Measurements from ENCODE around the gene GPR152. TPM values are rescaled to one million over a fixed set of nuclear protein-coding genes. Genes with fewer than 3 reads are reported as not detected.
A peak's percentile ranks its signal among the peaks of the same experiment; 100 is the strongest.

Gene GPR152
- polyA plus RNA-seq, 2 of the 4 experiments (the other 2 are of a cell fraction), result not detected

GRCh38 chr11:67445515-67445914 lies 7.0 kb downstream of the GPR152 start:
- Histone ChIP-seq H3K9me3 (no peaks in the 10 kb centered on the region), H3K27ac (no peak overlapping the region), H3K4me3 (no peak overlapping the region), H3K4me1 (peaks cover 12% of the 10 kb centered on the region), H3K4me2 (no peak overlapping the region)
- TF ChIP-seq PHF8 (IDR thresholded peaks at IDR 0.05; ENCODE audit: borderline replicate concordance, low read depth) (no peak), BHLHE40 (IDR thresholded peaks at IDR 0.05; ENCODE audit: low read depth, low read length) (no peak), REST (IDR thresholded peaks at IDR 0.05) (no peak), KDM5A (IDR thresholded peaks at IDR 0.05) (no peak)
- ChIA-PET POLR2A (no interaction called here), CTCF (interaction anchor here (1.0 to 1.5 kb wide), 2 partner anchors 15 to 22 kb away, joined by 3 to 4 read pairs; no protein-coding TSS in a partner anchor)
- 85% methylated on average over 5 of the region's 5 CpGs for WGBS (ENCODE audit: missing lambda C conversion rate)
- FAIRE-seq (no peak), ATAC-seq (no peak), DNase-seq (ENCODE audit: low read depth in 1 of 2, low spot score in 1 of 2) (no peak)

GRCh38 chr11:67442504-67443404 lies 9.8 kb downstream of the GPR152 start:
- POLR2A ChIA-PET, result interaction anchor here (0.6 kb wide), 1 partner anchor 26 kb away, joined by 4 read pairs; the partner anchor contains the start of gene TMEM134
- no peak for FAIRE-seq

GRCh38 chr11:67441731-67442351 lies 10.7 kb downstream of the GPR152 start:
- H3K4me2 ChIP-seq, result peak overlapping the region; percentile 95; the same call in 1 of the 3 replicates
- no peak for TF ChIP-seq HOXB13 (CRISPR knock-in tag; IDR thresholded peaks at IDR 0.05; ENCODE audit: low read depth)
- TF ChIP-seq RCOR1 (IDR thresholded peaks at IDR 0.05; ENCODE audit: low read depth, low read length), result no peak
- no peak for TF ChIP-seq HES2 (IDR thresholded peaks at IDR 0.05)
- no peak for TF ChIP-seq NR3C1 (IDR thresholded peaks at IDR 0.05)
- TF ChIP-seq NPAS2 (CRISPR knock-in tag; IDR thresholded peaks at IDR 0.05; ENCODE audit: borderline replicate concordance), result no peak
- no peak for TF ChIP-seq TFCP2L1 (CRISPR knock-in tag; IDR thresholded peaks at IDR 0.05)
- TF ChIP-seq CHD4 (IDR thresholded peaks at IDR 0.05; ENCODE audit: borderline replicate concordance), result no peak
- TF ChIP-seq TP53 (CRISPR knock-in tag; IDR thresholded peaks at IDR 0.05), result no peak
- no peak for TF ChIP-seq ESRRA (IDR thresholded peaks at IDR 0.05; ENCODE audit: borderline replicate concordance, low read length)
- no peak for TF ChIP-seq BHLHE40 (IDR thresholded peaks at IDR 0.05; ENCODE audit: low read depth, low read length)
- TF ChIP-seq KDM1A (IDR thresholded peaks at IDR 0.05; ENCODE audit: low read depth), result no peak
- TF ChIP-seq FOSB (CRISPR knock-in tag; IDR thresholded peaks at IDR 0.05), result no peak
- no peak overlapping the region for H3K4me3 ChIP-seq
- H3K27ac ChIP-seq, result no peak overlapping the region
- WGBS (ENCODE audit: missing lambda C conversion rate), result 89% methylated on average over 24 of the region's 28 CpGs
- POLR2A ChIA-PET, result interaction anchor here (1.2 to 1.6 kb wide), 2 partner anchors 13 to 27 kb away, joined by 3 to 5 read pairs; partner anchors contain the start of gene RPS6KB2
- H3K9me3 ChIP-seq, result no peaks in the 10 kb centered on the region
- peaks cover 16% of the 10 kb centered on the region for H3K4me1 ChIP-seq
- no peak for FAIRE-seq
- no peak for ATAC-seq
- CTCF ChIA-PET, result interaction anchor here (1.3 to 1.5 kb wide), 2 partner anchors 23 kb away, joined by 4 read pairs; no protein-coding TSS in a partner anchor
- no peak for DNase-seq (ENCODE audit: low read depth in 1 of 2, low spot score in 1 of 2)

More at GRCh38 chr11:67442504-67443404, 9.8 kb downstream of the GPR152 start:
- WGBS (ENCODE audit: missing lambda C conversion rate), result 53% methylated on average over 27 of the region's 45 CpGs
- ATAC-seq (peak; percentile 11 to 22; a peak in 5 of 6 replicates), DNase-seq (ENCODE audit: low read depth in 1 of 2, low spot score in 1 of 2) (no peak)
- peak overlapping the region; percentile 97 for H3K4me3 ChIP-seq
- H3K27ac ChIP-seq, result peak overlapping the region; percentile 93 to 94
- H3K4me2 ChIP-seq, result peak overlapping the region; percentile 95
- H3K9me3 ChIP-seq, result no peaks in the 10 kb centered on the region
- TF ChIP-seq KDM1A (IDR thresholded peaks at IDR 0.05; ENCODE audit: low read depth) (no peak), E2F6 (IDR thresholded peaks at IDR 0.05; ENCODE audit: borderline replicate concordance, low read depth) (0 out of 2 replicates have a peak, but pooled peaks have one; percentile 1), ESRRA (IDR thresholded peaks at IDR 0.05; ENCODE audit: borderline replicate concordance, low read length) (no peak)
- CTCF ChIA-PET, result no interaction called here
- peaks cover 16% of the 10 kb centered on the region for H3K4me1 ChIP-seq

Measured in A549 (cell line).